Suprapubic skin (tissue), 3 donors: Measurements from ENCODE around the gene CDH13.

Source experiments
- POLR2A ChIP-seq, 2 donors: fragments of 450-650 bp; IDR thresholded peaks; one replicate each; pipeline ENCODE4 v1.6.1; 2017; ENCODE audit warnings: antibody characterized with exemption in 2 of 2, mild to moderate bottlenecking in 2 of 2, moderate library complexity in 2 of 2
- TF ChIP-seq, protein P1 (sequence below), 2 donors: fragments of 200-600 bp in 1 of 2; fragments of 450-650 bp in 1 of 2; sonication (generic) in 1 of 2; IDR thresholded peaks; one replicate each; pipeline ENCODE4 v1.5.1; 2016 to 2019; ENCODE audit warnings: antibody characterized with exemption in 2 of 2, mild to moderate bottlenecking in 1 of 2, moderate library complexity in 1 of 2

- no peak for TF ChIP-seq POLR2A (IDR thresholded peaks at IDR 0.05)
- TF ChIP-seq, protein P1, sequence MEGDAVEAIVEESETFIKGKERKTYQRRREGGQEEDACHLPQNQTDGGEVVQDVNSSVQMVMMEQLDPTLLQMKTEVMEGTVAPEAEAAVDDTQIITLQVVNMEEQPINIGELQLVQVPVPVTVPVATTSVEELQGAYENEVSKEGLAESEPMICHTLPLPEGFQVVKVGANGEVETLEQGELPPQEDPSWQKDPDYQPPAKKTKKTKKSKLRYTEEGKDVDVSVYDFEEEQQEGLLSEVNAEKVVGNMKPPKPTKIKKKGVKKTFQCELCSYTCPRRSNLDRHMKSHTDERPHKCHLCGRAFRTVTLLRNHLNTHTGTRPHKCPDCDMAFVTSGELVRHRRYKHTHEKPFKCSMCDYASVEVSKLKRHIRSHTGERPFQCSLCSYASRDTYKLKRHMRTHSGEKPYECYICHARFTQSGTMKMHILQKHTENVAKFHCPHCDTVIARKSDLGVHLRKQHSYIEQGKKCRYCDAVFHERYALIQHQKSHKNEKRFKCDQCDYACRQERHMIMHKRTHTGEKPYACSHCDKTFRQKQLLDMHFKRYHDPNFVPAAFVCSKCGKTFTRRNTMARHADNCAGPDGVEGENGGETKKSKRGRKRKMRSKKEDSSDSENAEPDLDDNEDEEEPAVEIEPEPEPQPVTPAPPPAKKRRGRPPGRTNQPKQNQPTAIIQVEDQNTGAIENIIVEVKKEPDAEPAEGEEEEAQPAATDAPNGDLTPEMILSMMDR (IDR thresholded peaks at IDR 0.05), result no peak
These were observed 532.3 kb downstream of the CDH13 start for GRCh38 chr16:83159049-83159448.
